PC-9 (cell line): ENCODE measurements around the gene TBATA. TPM values are rescaled to one million over a fixed set of nuclear protein-coding genes. Genes with fewer than 3 reads are reported as not detected.

ENCODE experiments used
- BruUV-seq: library from RNA; stranded (reverse); fragments of 400-500 nt; replicated peaks from 2 replicates; lab custom pipeline; 2021; lab: Mats Ljungman, UMichigan
- CTCF ChIA-PET: fragments of 300-600 bp; sonication (Branson Sonifier 250); formaldehyde crosslinking; loops from one replicate; lab custom pipeline; 2022; ENCODE audit warnings: antibody characterized with exemption; lab: Charles Lee
- POLR2A ChIA-PET: fragments of 300-600 bp; sonication (Branson Sonifier 250); formaldehyde crosslinking; loops from one replicate; lab custom pipeline; 2022; ENCODE audit warnings: antibody characterized with exemption; ENCODE audit not compliant: unreplicated experiment; lab: Charles Lee
- DNase-seq, 2 experiments: peaks; one replicate each; pipeline versions ENCODE4 v3.0.0 to v3.0.0-alpha.2; 2015 to 2022; ENCODE audit warnings: mixed read lengths in 1 of 2
- H2AFZ ChIP-seq: fragments of 200-600 bp; sonication (generic); 2 replicates; pipeline ENCODE4 v1.8.1; 2017; ENCODE audit warnings: antibody characterized with exemption
- H3F3A ChIP-seq: fragments of 200-600 bp; sonication (generic); 2 replicates; pipeline ENCODE4 v1.8.1; 2017; ENCODE audit warnings: antibody characterized with exemption, mild to moderate bottlenecking, low read depth; ENCODE audit not compliant: insufficient read depth
- H3K27ac ChIP-seq: fragments of 200-600 bp; sonication (generic); 2 replicates; pipeline ENCODE4 v1.6.1; 2016; ENCODE audit warnings: mixed run types
- H3K27me3 ChIP-seq: fragments of 200-600 bp; sonication (generic); 2 replicates; pipeline ENCODE4 v1.6.1; 2016; ENCODE audit warnings: low read depth, mixed run types; ENCODE audit not compliant: insufficient read depth
- H3K36me3 ChIP-seq: fragments of 200-600 bp; sonication (generic); 2 replicates; pipeline ENCODE4 v1.6.1; 2016; ENCODE audit warnings: low read depth, mixed run types
- H3K4me1 ChIP-seq: fragments of 200-600 bp; sonication (generic); replicated peaks from 2 replicates; pipeline ENCODE4 v1.6.1; 2016; ENCODE audit warnings: mixed run types; ENCODE audit not compliant: insufficient read depth
- H3K4me2 ChIP-seq: fragments of 200-600 bp; sonication (generic); 2 replicates; pipeline ENCODE4 v1.6.1; 2017; ENCODE audit warnings: mixed run types
- H3K4me3 ChIP-seq: fragments of 200-600 bp; sonication (generic); 2 replicates; pipeline ENCODE4 v1.6.1; 2016; ENCODE audit warnings: mixed run types
- H3K79me2 ChIP-seq: fragments of 200-600 bp; sonication (generic); 2 replicates; pipeline ENCODE4 v1.6.1; 2017; ENCODE audit warnings: low read depth, mixed run types
- H3K9me2 ChIP-seq: fragments of 200-600 bp; sonication (generic); 2 replicates; pipeline ENCODE4 v1.8.1; 2017; ENCODE audit warnings: mild to moderate bottlenecking; ENCODE audit not compliant: insufficient read depth
- H3K9me3 ChIP-seq: fragments of 200-600 bp; sonication (generic); 2 replicates; pipeline ENCODE4 v1.8.1; 2016; ENCODE audit warnings: low read depth; ENCODE audit not compliant: insufficient read depth
- H4K20me1 ChIP-seq: fragments of 200-600 bp; sonication (generic); 2 replicates; pipeline ENCODE4 v1.8.1; 2017; ENCODE audit not compliant: insufficient read depth
- CTCF ChIP-seq: fragments of 200-600 bp; sonication (generic); conservative IDR thresholded peaks from 2 replicates; pipeline ENCODE4 v1.6.1; 2017; ENCODE audit warnings: mixed run types, antibody characterized with exemption, mild to moderate bottlenecking, moderate library complexity
- EZH2 ChIP-seq: fragments of 200-600 bp; sonication (generic); IDR thresholded peaks from 2 replicates; pipeline ENCODE4 v1.8.0; 2017; ENCODE audit warnings: antibody characterized with exemption, low read depth
- intact Hi-C: fragments of 100-400 bp; cut with micrococcal nuclease; formaldehyde crosslinking; loops from one replicate; pipeline ENCODE4 v1.10.0; 2022; ENCODE audit not compliant: unreplicated experiment
- total RNA-seq: library from RNA; stranded (reverse); gene quantifications from 2 replicates; pipeline ENCODE4 v1.2.3, GENCODE V29; 2021

TBATA gene
- total RNA-seq, 1 experiment from 2014 or later, result not detected

- intact Hi-C loops, result no loop called here
- H3K27ac ChIP-seq, result no peak overlapping the region
- POLR2A ChIA-PET, result no interaction called here
- H3K9me2 ChIP-seq, result no peaks in the 10 kb centered on the region
- no peak overlapping the region for H3K4me3 ChIP-seq
- no TSS peak for BruUV-seq
- DNase-seq, result no peak
- no peaks in the 10 kb centered on the region for H3K4me1 ChIP-seq
- no peaks in the 10 kb centered on the region for H3K79me2 ChIP-seq
- no peak for TF ChIP-seq EZH2
- no peak for TF ChIP-seq CTCF
- no peaks in the 10 kb centered on the region for H3F3A ChIP-seq
- no peaks in the 10 kb centered on the region for H3K27me3 ChIP-seq
- no peaks in the 10 kb centered on the region for H3K9me3 ChIP-seq
- CTCF ChIA-PET, result no interaction called here
- no peaks in the 10 kb centered on the region for H3K36me3 ChIP-seq
- H2AFZ ChIP-seq, result no peak overlapping the region
- no peaks in the 10 kb centered on the region for H4K20me1 ChIP-seq
- H3K4me2 ChIP-seq, result no peak overlapping the region
Measured at GRCh38 chr10:70729763-70730357, 55.3 kb downstream of the TBATA start.

GRCh38 chr10:70728328-70728727 is 56.8 kb downstream of the TBATA start:
- no peak for DNase-seq

GRCh38 chr10:70726909-70727495 is 58.2 kb downstream of the TBATA start:
- CTCF ChIA-PET, result no interaction called here
- H3K79me2 ChIP-seq, result no peaks in the 10 kb centered on the region
- POLR2A ChIA-PET, result no interaction called here
- no peak overlapping the region for H3K4me2 ChIP-seq
- no peaks in the 10 kb centered on the region for H3K27me3 ChIP-seq
- H3K4me1 ChIP-seq, result peaks cover 19% of the 10 kb centered on the region
- intact Hi-C loops, result no loop called here
- H3K27ac ChIP-seq, result no peak overlapping the region
- no peak overlapping the region for H2AFZ ChIP-seq
- DNase-seq, result no peak
- no peaks in the 10 kb centered on the region for H3K9me3 ChIP-seq
- H3K4me3 ChIP-seq, result no peak overlapping the region
- no TSS peak for BruUV-seq
- TF ChIP-seq EZH2 (no peak), CTCF (no peak)
- no peaks in the 10 kb centered on the region for H3K36me3 ChIP-seq
- H3F3A ChIP-seq, result peaks cover 16% of the 10 kb centered on the region
- H3K9me2 ChIP-seq, result no peaks in the 10 kb centered on the region
- no peaks in the 10 kb centered on the region for H4K20me1 ChIP-seq

More at GRCh38 chr10:70728328-70728727, 56.8 kb downstream of the TBATA start:
- H3K9me3 ChIP-seq, result no peaks in the 10 kb centered on the region
- CTCF ChIA-PET, result no interaction called here
- H3K79me2 ChIP-seq, result no peaks in the 10 kb centered on the region
- H3K9me2 ChIP-seq, result no peaks in the 10 kb centered on the region
- no peaks in the 10 kb centered on the region for H3K36me3 ChIP-seq
- H3K27me3 ChIP-seq, result no peaks in the 10 kb centered on the region
- no peak overlapping the region for H3K27ac ChIP-seq
- no peak overlapping the region for H2AFZ ChIP-seq
- no peaks in the 10 kb centered on the region for H4K20me1 ChIP-seq
- H3F3A ChIP-seq, result peaks cover 5% of the 10 kb centered on the region
- intact Hi-C loops, result no loop called here
- H3K4me2 ChIP-seq, result no peak overlapping the region
- peaks cover 6% of the 10 kb centered on the region for H3K4me1 ChIP-seq
- no peak for TF ChIP-seq CTCF
- TF ChIP-seq EZH2, result no peak
- POLR2A ChIA-PET, result no interaction called here
- H3K4me3 ChIP-seq, result no peak overlapping the region
- BruUV-seq, result no TSS peak
